ENCODE data around the gene HOXA5.

The HOXA5 gene

DNA sequence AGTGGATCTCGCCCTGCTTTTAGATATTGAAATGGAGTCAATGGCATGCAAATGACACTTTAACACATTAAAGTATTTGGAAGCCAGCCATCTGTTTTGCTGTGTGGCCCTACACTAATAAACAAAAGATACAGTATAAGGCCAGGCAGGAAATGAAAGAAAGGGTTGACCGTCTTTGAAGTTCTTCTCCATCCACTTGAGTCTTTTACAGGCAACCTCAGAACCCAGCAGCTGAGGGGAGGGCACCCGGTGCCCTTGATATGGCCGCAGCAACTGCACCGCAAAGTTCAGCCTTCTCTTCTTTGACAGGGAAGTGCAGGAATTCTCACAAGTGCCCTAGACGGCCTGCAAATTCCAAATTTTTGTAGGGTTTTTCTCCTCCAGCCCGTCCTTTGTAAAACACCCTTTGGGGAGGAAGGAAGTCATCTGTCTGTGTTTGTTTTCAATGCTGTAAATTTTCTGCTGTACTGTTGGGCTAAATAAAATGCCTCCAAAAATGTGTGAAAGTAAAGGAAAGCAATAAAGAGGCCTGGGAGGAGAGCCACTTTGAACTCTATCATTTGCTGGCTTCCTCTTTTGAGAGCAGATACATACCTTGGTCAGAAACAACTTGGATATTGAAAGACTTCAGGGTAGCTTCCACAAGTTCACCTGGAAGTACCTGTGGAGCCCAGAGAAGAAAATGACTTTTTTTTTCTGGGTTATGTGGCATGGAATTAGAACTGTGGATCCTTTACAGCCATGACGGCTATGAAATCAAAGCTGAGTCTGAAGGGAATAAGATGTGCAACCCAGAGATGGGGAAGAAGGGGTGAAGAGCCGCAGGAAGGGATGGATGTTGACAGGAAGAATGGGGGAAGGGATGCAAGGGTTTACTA lies 51.3 kb downstream of the HOXA5 start:
- DNase-seq: no peak

- no peak for DNase-seq
Measured at GRCh38 chr7:27091105-27091504, 52.4 kb downstream of the HOXA5 start.

All from NCI-H2029 treated with DMSO at 0.1 percent for 48 hours (cell line).